ENCODE measurements around the gene NDUFA11. TPM values are rescaled to one million over a fixed set of nuclear protein-coding genes. Genes with fewer than 3 reads are reported as not detected.

NDUFA11 gene
- total and polyA plus RNA-seq, 2 of the 13 experiments (the other 11 are each of a cell fraction or from before 2014, with no cell fraction given): 286 to 378 TPM

DNA sequence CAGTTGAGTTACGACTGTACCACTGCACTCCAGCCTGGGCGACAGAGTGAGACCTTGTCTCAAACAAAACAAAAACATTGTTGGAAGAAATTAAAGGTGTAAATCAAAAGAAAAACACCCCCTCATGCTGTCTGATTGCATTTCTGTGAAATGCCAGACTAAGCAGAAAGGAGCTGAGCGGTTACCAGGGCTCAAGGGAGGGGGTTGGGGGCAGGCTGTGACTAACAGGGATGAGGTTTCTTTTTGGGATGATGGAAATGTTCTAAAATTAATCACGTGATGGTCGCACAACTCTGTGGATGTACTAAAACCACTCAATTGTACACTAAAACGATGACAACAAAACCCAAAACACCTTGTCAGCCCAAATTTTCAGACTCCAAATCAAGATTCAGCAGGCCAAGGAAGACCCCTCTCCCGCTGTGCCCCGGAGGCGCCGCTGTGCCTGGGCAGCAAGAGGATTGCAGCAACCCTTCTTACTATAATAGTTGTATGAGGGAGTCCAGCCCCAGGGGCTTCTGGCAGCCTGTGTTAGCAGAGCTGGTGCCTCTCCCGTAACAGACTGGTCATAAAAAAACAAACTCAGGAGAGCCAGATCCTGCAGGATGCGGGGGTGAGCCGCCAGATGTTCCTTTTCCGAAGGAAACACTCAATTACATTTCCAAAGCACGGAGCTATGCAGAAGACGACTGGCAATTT, 31.3 kb upstream of the NDUFA11 start:
- TF ChIP-seq, protein P1, sequence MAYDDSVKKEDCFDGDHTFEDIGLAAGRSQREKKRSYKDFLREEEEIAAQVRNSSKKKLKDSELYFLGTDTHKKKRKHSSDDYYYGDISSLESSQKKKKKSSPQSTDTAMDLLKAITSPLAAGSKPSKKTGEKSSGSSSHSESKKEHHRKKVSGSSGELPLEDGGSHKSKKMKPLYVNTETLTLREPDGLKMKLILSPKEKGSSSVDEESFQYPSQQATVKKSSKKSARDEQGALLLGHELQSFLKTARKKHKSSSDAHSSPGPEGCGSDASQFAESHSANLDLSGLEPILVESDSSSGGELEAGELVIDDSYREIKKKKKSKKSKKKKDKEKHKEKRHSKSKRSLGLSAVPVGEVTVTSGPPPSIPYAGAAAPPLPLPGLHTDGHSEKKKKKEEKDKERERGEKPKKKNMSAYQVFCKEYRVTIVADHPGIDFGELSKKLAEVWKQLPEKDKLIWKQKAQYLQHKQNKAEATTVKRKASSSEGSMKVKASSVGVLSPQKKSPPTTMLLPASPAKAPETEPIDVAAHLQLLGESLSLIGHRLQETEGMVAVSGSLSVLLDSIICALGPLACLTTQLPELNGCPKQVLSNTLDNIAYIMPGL (CRISPR knock-in tag; IDR thresholded peaks at IDR 0.05; ENCODE audit: borderline replicate concordance in 1 of 2, low read depth in 1 of 2): no peak
- TF ChIP-seq SIX1 (CRISPR knock-in tag; IDR thresholded peaks at IDR 0.05; ENCODE audit: borderline replicate concordance) (no peak), ZNF292 (CRISPR knock-in tag; IDR thresholded peaks at IDR 0.05; ENCODE audit: borderline replicate concordance, low read depth) (no peak), MYNN (CRISPR knock-in tag; IDR thresholded peaks at IDR 0.05; ENCODE audit: low read depth) (no peak), ZNF264 (CRISPR knock-in tag; IDR thresholded peaks at IDR 0.05) (no peak), GABPA (IDR thresholded peaks at IDR 0.05; ENCODE audit: low read depth, low read length) (no peak), GABPA (CRISPR knock-in tag; IDR thresholded peaks at IDR 0.05; ENCODE audit: low read depth) (no peak), ZNF747 (CRISPR knock-in tag; IDR thresholded peaks at IDR 0.05; ENCODE audit: borderline replicate concordance) (no peak), PTBP1 (IDR thresholded peaks at IDR 0.05; ENCODE audit: low read depth, low read length, poor library complexity, severe bottlenecking) (no peak), CBX1 (IDR thresholded peaks at IDR 0.05; ENCODE audit: low read depth) (no peak), BHLHE40 (IDR thresholded peaks at IDR 0.05; ENCODE audit: low read length) (no peak), ZNF558 (CRISPR knock-in tag; IDR thresholded peaks at IDR 0.05; ENCODE audit: borderline replicate concordance) (no peak)
- TF ChIP-seq, protein P2, sequence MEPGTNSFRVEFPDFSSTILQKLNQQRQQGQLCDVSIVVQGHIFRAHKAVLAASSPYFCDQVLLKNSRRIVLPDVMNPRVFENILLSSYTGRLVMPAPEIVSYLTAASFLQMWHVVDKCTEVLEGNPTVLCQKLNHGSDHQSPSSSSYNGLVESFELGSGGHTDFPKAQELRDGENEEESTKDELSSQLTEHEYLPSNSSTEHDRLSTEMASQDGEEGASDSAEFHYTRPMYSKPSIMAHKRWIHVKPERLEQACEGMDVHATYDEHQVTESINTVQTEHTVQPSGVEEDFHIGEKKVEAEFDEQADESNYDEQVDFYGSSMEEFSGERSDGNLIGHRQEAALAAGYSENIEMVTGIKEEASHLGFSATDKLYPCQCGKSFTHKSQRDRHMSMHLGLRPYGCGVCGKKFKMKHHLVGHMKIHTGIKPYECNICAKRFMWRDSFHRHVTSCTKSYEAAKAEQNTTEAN (CRISPR knock-in tag; conservative IDR thresholded peaks at IDR 0.05): no peak
- TF ChIP-seq, protein P3, sequence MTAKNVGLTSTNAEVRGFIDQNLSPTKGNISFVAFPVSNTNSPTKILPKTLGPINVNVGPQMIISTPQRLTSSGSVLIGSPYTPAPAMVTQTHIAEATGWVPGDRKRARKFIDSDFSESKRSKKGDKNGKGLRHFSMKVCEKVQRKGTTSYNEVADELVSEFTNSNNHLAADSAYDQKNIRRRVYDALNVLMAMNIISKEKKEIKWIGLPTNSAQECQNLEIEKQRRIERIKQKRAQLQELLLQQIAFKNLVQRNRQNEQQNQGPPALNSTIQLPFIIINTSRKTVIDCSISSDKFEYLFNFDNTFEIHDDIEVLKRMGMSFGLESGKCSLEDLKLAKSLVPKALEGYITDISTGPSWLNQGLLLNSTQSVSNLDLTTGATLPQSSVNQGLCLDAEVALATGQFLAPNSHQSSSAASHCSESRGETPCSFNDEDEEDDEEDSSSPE (CRISPR knock-in tag; IDR thresholded peaks at IDR 0.05): no peak
- TF ChIP-seq, protein P4, sequence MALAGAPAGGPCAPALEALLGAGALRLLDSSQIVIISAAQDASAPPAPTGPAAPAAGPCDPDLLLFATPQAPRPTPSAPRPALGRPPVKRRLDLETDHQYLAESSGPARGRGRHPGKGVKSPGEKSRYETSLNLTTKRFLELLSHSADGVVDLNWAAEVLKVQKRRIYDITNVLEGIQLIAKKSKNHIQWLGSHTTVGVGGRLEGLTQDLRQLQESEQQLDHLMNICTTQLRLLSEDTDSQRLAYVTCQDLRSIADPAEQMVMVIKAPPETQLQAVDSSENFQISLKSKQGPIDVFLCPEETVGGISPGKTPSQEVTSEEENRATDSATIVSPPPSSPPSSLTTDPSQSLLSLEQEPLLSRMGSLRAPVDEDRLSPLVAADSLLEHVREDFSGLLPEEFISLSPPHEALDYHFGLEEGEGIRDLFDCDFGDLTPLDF (CRISPR knock-in tag; IDR thresholded peaks at IDR 0.05): no peak
- 94% methylated on average over 15 of the region's 16 CpGs for WGBS (ENCODE audit: low lambda C conversion rate)
- H3K4me3 ChIP-seq (replicated peaks in 1 of 3; ENCODE audit: insufficient read depth in 1 of 3, low read depth in 2 of 3, low read length in 3 of 3): no peak overlapping the region
- no peak for DNase-seq (ENCODE audit: low spot score)
- H3K36me3 ChIP-seq (replicated peaks in 1 of 2; ENCODE audit: control insufficient read depth in 1 of 2, insufficient read depth in 2 of 2, low read length in 2 of 2): peaks cover 46 to 88% of the 10 kb centered on the region in 2 experiments
- peaks cover 42% of the 10 kb centered on the region; the same call in 1 of the 2 replicates for H4K20me1 ChIP-seq (ENCODE audit: insufficient read depth, low read length)
- no peaks in the 10 kb centered on the region for H3K4me1 ChIP-seq (ENCODE audit: insufficient read depth, low read length)
- intact Hi-C loops (cut with micrococcal nuclease; ENCODE audit: unreplicated experiment): no loop called here
- H3K9ac ChIP-seq (ENCODE audit: insufficient read depth, low read depth, low read length): no peak overlapping the region
- peaks cover 34% of the 10 kb centered on the region for H3K79me2 ChIP-seq (ENCODE audit: insufficient read depth, low read length)
- CTCF ChIA-PET (ENCODE audit: low intra/inter-chr PET ratio, low total read pairs): no interaction called here
- no peak overlapping the region for H2AFZ ChIP-seq (ENCODE audit: low read length)
- H3K9me3 ChIP-seq (ENCODE audit: low read length): no peaks in the 10 kb centered on the region
- no peak overlapping the region for H3K27ac ChIP-seq (ENCODE audit: extremely low read length, insufficient read depth, low read length)
- H3K4me2 ChIP-seq (ENCODE audit: low read depth, low read length): no peak overlapping the region
- no peaks in the 10 kb centered on the region for H3K27me3 ChIP-seq (ENCODE audit: control insufficient read depth in 1 of 2, insufficient read depth in 2 of 2, low read length in 2 of 2)
- ATAC-seq: no peak
- no peak for FAIRE-seq
- in situ Hi-C loops (cut with HindIII; ENCODE audit: extremely low pct_ligation_motif_present, low pct_unique_long_range_greater_than_20kb): no loop called here
- POLR2A ChIA-PET: interaction anchor here (0.5 to 1.1 kb wide), 2 partner anchors 9 to 21 kb away, joined by 3 read pairs; no protein-coding TSS in a partner anchor
- BruUV-seq (replicated peaks): no TSS peak
